Panc1 (cell line): ENCODE results near the gene EXOC3L4. TPM values are rescaled to one million over a fixed set of nuclear protein-coding genes. Genes with fewer than 3 reads are reported as not detected.

Experiments used
- ATAC-seq: fragments of 200-7000 bp; cut with Tn5 transposase; 2 replicates; pipeline ENCODE4 v1.9.1; 2020; ENCODE audit warnings: mild to moderate bottlenecking, moderate library complexity
- BruUV-seq: library from RNA; stranded (reverse); fragments of 400-500 nt; replicated peaks from 2 replicates; lab custom pipeline; 2021; lab: Mats Ljungman, UMichigan
- CTCF ChIA-PET: fragments of 300-600 bp; sonication (Branson Sonifier 250); formaldehyde crosslinking; loops from one replicate; lab custom pipeline; 2022; ENCODE audit warnings: antibody characterized with exemption; lab: Charles Lee
- POLR2A ChIA-PET: fragments of 300-600 bp; sonication (Branson Sonifier 250); formaldehyde crosslinking; loops from one replicate; lab custom pipeline; 2022; ENCODE audit warnings: antibody characterized with exemption; lab: Charles Lee
- DNase-seq: peaks from one replicate; pipeline ENCODE4 v3.0.0-alpha.2; 2010; ENCODE audit warnings: low read depth, low spot score
- H3K27ac ChIP-seq: 2 replicates; pipeline ENCODE4 v1.5.1; 2011; ENCODE audit warnings: mild to moderate bottlenecking, low read length, inconsistent platforms
- H3K27me3 ChIP-seq: fragments of 200-500 bp; sonication (Bioruptor generic); 2 replicates; pipeline ENCODE4 v1.6.0; 2014; ENCODE audit warnings: low read length, inconsistent platforms; ENCODE audit not compliant: control insufficient read depth, insufficient read depth
- H3K36me3 ChIP-seq: fragments of 200-500 bp; sonication (Bioruptor generic); 2 replicates; pipeline ENCODE4 v1.5.1; 2014; ENCODE audit warnings: inconsistent platforms, mild to moderate bottlenecking, low read length, moderate library complexity; ENCODE audit not compliant: control insufficient read depth, insufficient read depth
- H3K4me1 ChIP-seq: 2 replicates; pipeline ENCODE4 v1.5.1; 2011; ENCODE audit warnings: inconsistent platforms, mild to moderate bottlenecking, low read length, moderate library complexity; ENCODE audit not compliant: control insufficient read depth, insufficient read depth
- H3K4me3 ChIP-seq, 2 experiments: 2 replicates each; pipeline ENCODE4 v1.5.1; 2011 to 2012; ENCODE audit warnings: low read depth in 2 of 2, low read length in 2 of 2, mild to moderate bottlenecking in 2 of 2, inconsistent platforms in 1 of 2, moderate library complexity in 1 of 2
- H3K9me3 ChIP-seq: fragments of 200-500 bp; sonication (Bioruptor generic); 2 replicates; pipeline ENCODE4 v1.5.1; 2014; ENCODE audit warnings: low read depth, mild to moderate bottlenecking, inconsistent platforms, low read length, moderate library complexity; ENCODE audit not compliant: control insufficient read depth, insufficient read depth
- POLR2AphosphoS5 ChIP-seq: IDR thresholded peaks from 2 replicates; pipeline ENCODE4 v1.6.1; 2012; ENCODE audit warnings: mild to moderate bottlenecking, low read depth, low read length, moderate library complexity
- SIN3A ChIP-seq: IDR thresholded peaks from 2 replicates; pipeline ENCODE4 v1.6.1; 2012; ENCODE audit warnings: low read depth, mild to moderate bottlenecking, low read length, moderate library complexity, borderline replicate concordance; ENCODE audit not compliant: insufficient read depth
- TCF7L2 ChIP-seq: IDR thresholded peaks from 2 replicates; pipeline ENCODE4 v1.6.1; 2011; ENCODE audit warnings: mild to moderate bottlenecking, low read depth, low read length, inconsistent platforms
- in situ Hi-C: cut with HindIII; loops from 2 replicates; pipeline ENCODE4 v1.10.0; 2016; ENCODE audit warnings: low sequenced_read_pairs, low pct_unique_long_range_greater_than_20kb
- intact Hi-C: fragments of 100-400 bp; cut with micrococcal nuclease; formaldehyde crosslinking; loops from one replicate; pipeline ENCODE4 v1.10.0; 2022; ENCODE audit not compliant: unreplicated experiment
- total RNA-seq: library from RNA; stranded (reverse); gene quantifications from one replicate; pipeline ENCODE4 v1.2.1, GENCODE V29; 2021; ENCODE audit not compliant: unreplicated experiment
- TF ChIP-seq, protein P1 (sequence below): fragments of 450-650 bp; IDR thresholded peaks from 2 replicates; pipeline ENCODE4 v1.5.1; 2017; ENCODE audit warnings: mild to moderate bottlenecking
- TF ChIP-seq, protein P2 (sequence below), 2 experiments: IDR thresholded peaks; 2 replicates each; pipeline ENCODE4 v1.6.1; 2011 to 2012; ENCODE audit warnings: low read depth in 2 of 2, control low read depth in 1 of 2, low read length in 1 of 2, mild to moderate bottlenecking in 1 of 2, moderate library complexity in 1 of 2; ENCODE audit not compliant: insufficient read depth in 1 of 2

EXOC3L4 gene
- total RNA-seq, 1 experiment from 2014 or later = 2.6 TPM

GRCh38 chr14:103121121-103121845 is 26.8 kb downstream of the EXOC3L4 start:
- peak; percentile 44 for ATAC-seq
- no peak for DNase-seq
- no peak for TF ChIP-seq SIN3A
- TF ChIP-seq POLR2AphosphoS5 = peak; percentile 57; the same call in 1 of the 2 replicates
- no peaks in the 10 kb centered on the region for H3K36me3 ChIP-seq
- intact Hi-C loops = no loop called here
- ChIA-PET CTCF (no interaction called here), POLR2A (no interaction called here)
- H3K27me3 ChIP-seq = no peaks in the 10 kb centered on the region
- H3K9me3 ChIP-seq = no peaks in the 10 kb centered on the region
- H3K4me1 ChIP-seq = peaks cover 40% of the 10 kb centered on the region
- in situ Hi-C loops = no loop called here
- peak overlapping the region; percentile 5 to 6; a peak in 3 of 4 replicates for H3K4me3 ChIP-seq
- H3K27ac ChIP-seq = peak overlapping the region; percentile 87
- BruUV-seq = no TSS peak

DNA sequence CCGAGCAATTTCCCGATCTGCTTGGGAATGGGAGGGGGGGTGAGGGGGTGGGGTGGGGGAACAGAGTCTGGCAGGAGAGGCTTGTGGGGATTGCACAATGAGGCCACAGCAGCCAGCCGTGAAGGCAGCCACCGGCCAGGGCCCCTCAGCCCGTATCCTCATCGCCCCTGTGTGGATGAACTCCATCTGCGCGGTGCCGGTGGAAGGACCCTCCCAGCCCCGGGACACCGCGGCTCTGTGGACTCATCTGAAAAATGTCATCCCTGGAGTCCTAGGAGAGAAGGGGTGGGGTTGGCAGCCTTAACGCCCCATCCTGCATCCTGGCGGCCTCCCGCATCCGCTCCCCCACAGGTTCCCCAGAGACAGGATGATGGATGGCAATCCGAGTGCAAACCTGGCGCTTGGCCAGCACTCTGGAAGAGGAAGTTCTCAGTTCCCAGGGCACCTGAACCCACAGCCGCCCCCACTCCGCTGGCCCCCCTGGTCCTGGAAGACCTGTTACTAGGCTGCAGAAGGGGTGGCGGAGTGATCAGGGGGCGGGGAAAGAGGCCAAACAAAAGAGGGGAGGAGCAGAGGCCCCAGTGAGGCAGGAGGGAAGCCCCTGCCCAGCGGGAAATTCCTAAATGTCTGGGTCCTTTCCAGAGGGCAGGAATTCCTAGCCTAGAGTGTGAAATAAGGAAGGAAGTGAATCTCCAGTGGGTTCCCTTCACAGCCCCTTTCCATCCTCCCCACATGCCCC is 27.5 kb downstream of the EXOC3L4 start:
- peaks cover 37% of the 10 kb centered on the region for H3K4me1 ChIP-seq
- TF ChIP-seq TCF7L2 (no peak), SIN3A (no peak), POLR2AphosphoS5 (no peak; the same call in 1 of the 2 replicates)
- TF ChIP-seq, protein P1, sequence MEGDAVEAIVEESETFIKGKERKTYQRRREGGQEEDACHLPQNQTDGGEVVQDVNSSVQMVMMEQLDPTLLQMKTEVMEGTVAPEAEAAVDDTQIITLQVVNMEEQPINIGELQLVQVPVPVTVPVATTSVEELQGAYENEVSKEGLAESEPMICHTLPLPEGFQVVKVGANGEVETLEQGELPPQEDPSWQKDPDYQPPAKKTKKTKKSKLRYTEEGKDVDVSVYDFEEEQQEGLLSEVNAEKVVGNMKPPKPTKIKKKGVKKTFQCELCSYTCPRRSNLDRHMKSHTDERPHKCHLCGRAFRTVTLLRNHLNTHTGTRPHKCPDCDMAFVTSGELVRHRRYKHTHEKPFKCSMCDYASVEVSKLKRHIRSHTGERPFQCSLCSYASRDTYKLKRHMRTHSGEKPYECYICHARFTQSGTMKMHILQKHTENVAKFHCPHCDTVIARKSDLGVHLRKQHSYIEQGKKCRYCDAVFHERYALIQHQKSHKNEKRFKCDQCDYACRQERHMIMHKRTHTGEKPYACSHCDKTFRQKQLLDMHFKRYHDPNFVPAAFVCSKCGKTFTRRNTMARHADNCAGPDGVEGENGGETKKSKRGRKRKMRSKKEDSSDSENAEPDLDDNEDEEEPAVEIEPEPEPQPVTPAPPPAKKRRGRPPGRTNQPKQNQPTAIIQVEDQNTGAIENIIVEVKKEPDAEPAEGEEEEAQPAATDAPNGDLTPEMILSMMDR = no peak
- TF ChIP-seq, protein P2, sequence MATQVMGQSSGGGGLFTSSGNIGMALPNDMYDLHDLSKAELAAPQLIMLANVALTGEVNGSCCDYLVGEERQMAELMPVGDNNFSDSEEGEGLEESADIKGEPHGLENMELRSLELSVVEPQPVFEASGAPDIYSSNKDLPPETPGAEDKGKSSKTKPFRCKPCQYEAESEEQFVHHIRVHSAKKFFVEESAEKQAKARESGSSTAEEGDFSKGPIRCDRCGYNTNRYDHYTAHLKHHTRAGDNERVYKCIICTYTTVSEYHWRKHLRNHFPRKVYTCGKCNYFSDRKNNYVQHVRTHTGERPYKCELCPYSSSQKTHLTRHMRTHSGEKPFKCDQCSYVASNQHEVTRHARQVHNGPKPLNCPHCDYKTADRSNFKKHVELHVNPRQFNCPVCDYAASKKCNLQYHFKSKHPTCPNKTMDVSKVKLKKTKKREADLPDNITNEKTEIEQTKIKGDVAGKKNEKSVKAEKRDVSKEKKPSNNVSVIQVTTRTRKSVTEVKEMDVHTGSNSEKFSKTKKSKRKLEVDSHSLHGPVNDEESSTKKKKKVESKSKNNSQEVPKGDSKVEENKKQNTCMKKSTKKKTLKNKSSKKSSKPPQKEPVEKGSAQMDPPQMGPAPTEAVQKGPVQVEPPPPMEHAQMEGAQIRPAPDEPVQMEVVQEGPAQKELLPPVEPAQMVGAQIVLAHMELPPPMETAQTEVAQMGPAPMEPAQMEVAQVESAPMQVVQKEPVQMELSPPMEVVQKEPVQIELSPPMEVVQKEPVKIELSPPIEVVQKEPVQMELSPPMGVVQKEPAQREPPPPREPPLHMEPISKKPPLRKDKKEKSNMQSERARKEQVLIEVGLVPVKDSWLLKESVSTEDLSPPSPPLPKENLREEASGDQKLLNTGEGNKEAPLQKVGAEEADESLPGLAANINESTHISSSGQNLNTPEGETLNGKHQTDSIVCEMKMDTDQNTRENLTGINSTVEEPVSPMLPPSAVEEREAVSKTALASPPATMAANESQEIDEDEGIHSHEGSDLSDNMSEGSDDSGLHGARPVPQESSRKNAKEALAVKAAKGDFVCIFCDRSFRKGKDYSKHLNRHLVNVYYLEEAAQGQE (IDR thresholded peaks at IDR 0.05; ENCODE audit: insufficient read depth in 1 of 2, low read depth in 2 of 2, low read length in 1 of 2) = no peak

More for the DNA sequence above, 27.5 kb downstream of the EXOC3L4 start:
- in situ Hi-C loops = no loop called here
- ChIA-PET POLR2A (no interaction called here), CTCF (no interaction called here)
- ATAC-seq (peak; percentile 18), DNase-seq (no peak)
- intact Hi-C loops = no loop called here
- no TSS peak for BruUV-seq
- Histone ChIP-seq H3K27ac (peak overlapping the region; percentile 86), H3K36me3 (no peaks in the 10 kb centered on the region), H3K27me3 (no peaks in the 10 kb centered on the region), H3K9me3 (no peaks in the 10 kb centered on the region), H3K4me3 (peak overlapping the region; percentile 43 to 65)
